WERI-Rb-1 (cell line): ENCODE measurements around the gene SAA4.
A peak's percentile ranks its signal among the peaks of the same experiment; 100 is the strongest.
"Not testable (repeated sequence)": the region's sequence is repeated elsewhere in the genome, so short reads cannot be mapped to it uniquely, and the experiment has no call there.

ENCODE experiments used
- DNase-seq: peaks from one replicate; pipeline ENCODE4 v3.0.0-alpha.2; 2020
- H3K27ac ChIP-seq: fragments of 250-450 bp; sonication (Bioruptor Pico); 2 replicates; pipeline ENCODE4 v1.5.1; 2020; ENCODE audit warnings: mild to moderate bottlenecking, moderate library complexity
- H3K27me3 ChIP-seq: fragments of 250-450 bp; sonication (Bioruptor Pico); 2 replicates; pipeline ENCODE4 v1.5.1; 2021; ENCODE audit warnings: mild to moderate bottlenecking, low read depth, moderate library complexity; ENCODE audit not compliant: insufficient read depth, severe bottlenecking
- H3K36me3 ChIP-seq: fragments of 250-450 bp; sonication (Bioruptor Pico); 2 replicates; pipeline ENCODE4 v1.5.1; 2020; ENCODE audit warnings: mild to moderate bottlenecking, moderate library complexity
- H3K4me3 ChIP-seq: 2 replicates; pipeline ENCODE4 v1.5.1; 2011; ENCODE audit warnings: low read depth, mild to moderate bottlenecking, control low read depth, low read length
- H3K9me3 ChIP-seq: fragments of 250-450 bp; sonication (Bioruptor Pico); 2 replicates; pipeline ENCODE4 v1.5.1; 2021; ENCODE audit warnings: mild to moderate bottlenecking, moderate library complexity; ENCODE audit not compliant: severe bottlenecking
- TF ChIP-seq, protein P1 (sequence below): IDR thresholded peaks from 2 replicates; pipeline ENCODE4 v1.5.1; 2011; ENCODE audit warnings: low read depth, mild to moderate bottlenecking, control low read depth, inconsistent platforms, low read length

SAA4 gene

DNA sequence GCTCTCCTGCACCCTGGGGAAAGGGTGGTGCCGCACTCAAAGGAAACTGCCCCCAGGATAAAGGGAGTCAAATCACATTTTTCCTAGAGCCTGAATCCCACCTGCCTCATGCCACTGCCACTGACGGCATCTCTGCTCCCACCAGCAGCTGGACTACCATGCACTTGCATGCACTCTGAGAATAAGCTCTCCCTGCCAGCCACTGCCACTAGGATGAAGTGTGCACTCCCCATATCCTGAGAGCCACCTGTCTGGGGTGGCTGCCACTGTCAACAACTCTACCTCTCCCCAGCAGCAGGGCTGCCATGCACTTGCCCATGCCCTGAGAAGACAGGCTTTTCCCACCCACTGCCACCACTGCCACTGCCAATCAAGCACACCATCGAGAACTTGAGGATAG is 32.4 kb downstream of the SAA4 start:
- Histone ChIP-seq H3K36me3 (no peaks in the 10 kb centered on the region), H3K9me3 (no peaks in the 10 kb centered on the region), H3K4me3 (no peak overlapping the region), H3K27me3 (no peaks in the 10 kb centered on the region), H3K27ac (no peak overlapping the region)
- TF ChIP-seq, protein P1, sequence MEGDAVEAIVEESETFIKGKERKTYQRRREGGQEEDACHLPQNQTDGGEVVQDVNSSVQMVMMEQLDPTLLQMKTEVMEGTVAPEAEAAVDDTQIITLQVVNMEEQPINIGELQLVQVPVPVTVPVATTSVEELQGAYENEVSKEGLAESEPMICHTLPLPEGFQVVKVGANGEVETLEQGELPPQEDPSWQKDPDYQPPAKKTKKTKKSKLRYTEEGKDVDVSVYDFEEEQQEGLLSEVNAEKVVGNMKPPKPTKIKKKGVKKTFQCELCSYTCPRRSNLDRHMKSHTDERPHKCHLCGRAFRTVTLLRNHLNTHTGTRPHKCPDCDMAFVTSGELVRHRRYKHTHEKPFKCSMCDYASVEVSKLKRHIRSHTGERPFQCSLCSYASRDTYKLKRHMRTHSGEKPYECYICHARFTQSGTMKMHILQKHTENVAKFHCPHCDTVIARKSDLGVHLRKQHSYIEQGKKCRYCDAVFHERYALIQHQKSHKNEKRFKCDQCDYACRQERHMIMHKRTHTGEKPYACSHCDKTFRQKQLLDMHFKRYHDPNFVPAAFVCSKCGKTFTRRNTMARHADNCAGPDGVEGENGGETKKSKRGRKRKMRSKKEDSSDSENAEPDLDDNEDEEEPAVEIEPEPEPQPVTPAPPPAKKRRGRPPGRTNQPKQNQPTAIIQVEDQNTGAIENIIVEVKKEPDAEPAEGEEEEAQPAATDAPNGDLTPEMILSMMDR: no peak
- DNase-seq: no peak

DNA sequence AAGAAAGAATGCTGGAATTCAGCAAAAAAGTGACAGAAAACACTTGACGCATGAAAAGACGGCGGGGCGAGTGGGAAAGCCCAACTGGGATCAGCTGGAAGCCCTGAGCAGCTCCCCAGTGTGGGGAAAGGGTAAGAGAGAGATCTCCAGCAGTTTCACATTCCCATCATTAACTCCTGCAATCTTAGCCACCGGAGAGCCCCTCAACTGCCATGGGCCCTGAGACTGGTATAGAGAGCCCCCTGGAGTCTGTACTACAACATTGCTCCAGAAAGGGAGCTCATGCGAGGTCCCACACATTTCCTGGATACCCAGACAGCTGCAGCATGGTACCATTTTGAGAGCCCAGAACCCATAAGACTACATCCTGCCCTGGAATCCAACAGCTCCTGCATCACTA is 32.9 kb downstream of the SAA4 start:
- DNase-seq: peak; percentile 56
- Histone ChIP-seq H3K36me3 (no peaks in the 10 kb centered on the region), H3K9me3 (no peaks in the 10 kb centered on the region), H3K4me3 (no peak overlapping the region), H3K27me3 (no peaks in the 10 kb centered on the region), H3K27ac (no peak overlapping the region)
- TF ChIP-seq, protein P1: peak; percentile 77

DNA sequence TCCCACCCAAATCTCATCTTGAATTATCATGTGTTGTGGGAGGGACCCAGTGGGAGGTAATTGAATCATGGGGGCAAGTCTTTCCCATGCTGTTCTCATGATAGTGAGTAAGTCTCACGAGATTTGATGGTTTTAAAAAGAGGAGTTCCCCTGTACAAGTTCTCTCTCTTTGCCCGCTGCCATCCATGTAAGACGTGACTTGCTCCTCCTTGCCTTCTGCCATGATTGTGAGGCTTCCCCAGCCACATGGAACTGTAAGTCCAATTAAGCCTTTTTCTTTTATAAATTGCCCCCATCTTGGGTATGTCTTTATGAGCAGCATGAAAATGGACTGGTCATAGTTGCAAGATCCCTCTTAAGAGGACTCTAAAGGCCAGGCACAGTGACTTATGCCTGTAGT is 38.9 kb downstream of the SAA4 start:
- H3K27me3 ChIP-seq, H3K27ac ChIP-seq, H3K4me3 ChIP-seq, H3K9me3 ChIP-seq, H3K36me3 ChIP-seq, DNase-seq: not testable (repeated sequence)

DNA sequence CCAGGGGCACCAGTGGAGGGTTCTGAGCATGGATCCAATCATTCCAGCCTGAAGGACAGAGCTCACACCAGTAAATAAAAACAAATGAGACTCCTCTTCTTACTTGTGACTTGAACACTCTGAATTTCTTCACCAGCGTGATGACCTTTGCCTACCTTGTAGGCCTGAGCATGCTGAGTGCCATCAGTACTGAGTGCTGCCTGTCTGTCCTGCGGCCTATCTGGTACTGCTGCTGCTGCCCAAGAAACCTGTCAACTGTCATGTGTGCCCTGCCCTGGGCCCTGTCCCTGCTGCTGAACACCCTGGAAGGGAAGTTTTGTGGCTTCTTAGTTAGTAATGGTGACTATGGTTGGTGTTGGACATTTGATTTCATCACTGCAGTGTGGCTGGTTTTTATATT is 40.1 kb downstream of the SAA4 start:
- DNase-seq: no peak
- Histone ChIP-seq H3K4me3 (no peak overlapping the region), H3K9me3 (no peaks in the 10 kb centered on the region), H3K36me3 (no peaks in the 10 kb centered on the region), H3K27ac (no peak overlapping the region), H3K27me3 (no peaks in the 10 kb centered on the region)
- TF ChIP-seq, protein P1: no peak

DNA sequence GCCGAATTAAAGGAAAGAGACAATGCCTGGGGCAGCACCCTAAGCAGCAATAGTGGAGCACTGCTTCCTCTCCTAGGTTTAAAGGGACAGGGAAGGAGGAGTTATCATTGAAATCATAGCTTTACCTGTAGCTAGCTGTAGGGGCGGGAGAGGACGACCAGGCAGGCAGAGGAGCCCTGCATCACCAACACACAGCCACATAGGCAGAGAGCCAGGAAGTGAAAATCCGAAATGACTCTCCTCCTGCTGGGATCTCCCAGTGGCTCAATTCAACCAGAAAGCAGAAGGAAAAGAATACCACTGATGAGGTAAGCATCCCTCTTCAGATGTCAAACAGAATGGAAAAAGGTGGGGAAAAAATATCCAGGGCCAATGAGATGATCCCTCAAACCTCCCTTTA is 43.6 kb downstream of the SAA4 start:
- H3K27ac ChIP-seq: no peak overlapping the region
- H3K9me3 ChIP-seq: no peaks in the 10 kb centered on the region
- no peaks in the 10 kb centered on the region for H3K36me3 ChIP-seq
- TF ChIP-seq, protein P1: no peak
- H3K27me3 ChIP-seq: no peaks in the 10 kb centered on the region
- no peak overlapping the region for H3K4me3 ChIP-seq
- DNase-seq: no peak

DNA sequence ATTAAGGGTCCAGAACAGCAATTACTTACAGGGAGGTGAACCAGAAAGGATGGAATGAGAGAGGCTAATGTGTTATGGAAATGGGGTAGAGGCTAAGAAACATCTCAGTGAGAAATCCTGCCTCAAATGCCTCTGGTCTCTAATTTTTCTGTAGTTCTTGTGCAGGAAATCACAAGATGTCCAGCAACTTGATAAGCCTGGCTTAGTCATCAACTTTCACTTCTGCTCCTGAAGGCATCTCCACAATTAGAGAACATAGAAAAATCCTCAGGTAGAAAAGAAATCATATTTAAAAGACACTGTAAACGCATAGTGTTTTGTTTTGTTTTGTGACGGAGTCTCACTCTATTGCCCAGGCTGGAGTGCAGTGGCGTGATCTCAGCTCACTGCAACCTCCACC is 45.2 kb downstream of the SAA4 start:
- DNase-seq: no peak
- no peak overlapping the region for H3K27ac ChIP-seq
- H3K4me3 ChIP-seq: no peak overlapping the region
- TF ChIP-seq, protein P1: no peak
- H3K27me3 ChIP-seq: no peaks in the 10 kb centered on the region
- no peaks in the 10 kb centered on the region for H3K9me3 ChIP-seq
- no peaks in the 10 kb centered on the region for H3K36me3 ChIP-seq

DNA sequence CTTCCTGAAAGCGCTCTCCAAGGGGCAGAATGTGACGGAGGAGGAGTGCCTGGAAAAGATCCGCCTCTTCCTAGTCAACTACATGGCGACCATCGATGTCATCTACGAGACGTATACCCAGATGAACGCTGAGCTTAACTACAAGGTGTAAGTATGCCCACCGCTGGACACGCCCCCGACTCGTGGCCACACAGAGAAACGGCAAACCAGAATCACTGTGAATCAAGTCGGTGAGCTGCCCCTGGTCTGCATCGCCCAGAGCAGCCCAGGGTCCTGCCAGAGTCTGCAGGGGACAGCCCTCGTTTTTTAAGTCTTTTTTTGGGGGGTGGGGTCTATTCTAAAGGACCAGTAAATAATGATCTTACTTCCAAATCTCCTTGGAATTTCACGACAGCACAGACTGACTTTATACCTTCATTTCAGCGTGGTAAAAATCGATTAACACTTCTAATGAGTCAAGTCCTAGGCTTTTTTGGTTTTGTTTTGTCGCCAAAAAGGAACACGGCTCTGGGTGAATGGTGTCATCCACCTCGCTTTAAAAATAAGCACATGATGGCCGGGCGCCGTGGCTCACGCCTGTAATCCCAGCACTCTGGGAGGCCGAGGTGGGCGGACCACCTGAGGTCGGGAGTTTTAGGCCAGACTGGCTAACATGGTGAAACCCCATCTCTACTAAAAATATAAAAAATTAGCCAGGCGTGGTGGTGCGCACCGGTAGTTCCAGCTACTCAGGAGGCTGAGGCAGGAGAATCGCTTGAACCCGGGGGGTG is 46.9 kb downstream of the SAA4 start:
- not testable (repeated sequence) for H3K36me3 ChIP-seq, H3K4me3 ChIP-seq, H3K9me3 ChIP-seq, H3K27me3 ChIP-seq, H3K27ac ChIP-seq, DNase-seq
